GM12873 (cell line): ENCODE data around the gene GNG12.

Source experiments
- CTCF ChIP-seq: IDR thresholded peaks from 2 replicates; pipeline ENCODE4 v1.5.1; 2012; ENCODE audit warnings: low read depth, mild to moderate bottlenecking, moderate library complexity, low read length, control low read depth; ENCODE audit not compliant: insufficient read depth; ENCODE audit errors: missing control alignments

Gene GNG12

GRCh38 chr1:67791686-67792085 lies 41.6 kb downstream of the GNG12 start:
- TF ChIP-seq CTCF, result no peak

- no peak for TF ChIP-seq CTCF
Observed at GRCh38 chr1:67791261-67791660, 42.0 kb downstream of the GNG12 start.

- TF ChIP-seq CTCF, result no peak
Observed at GRCh38 chr1:67790201-67790692, 43.0 kb downstream of the GNG12 start.

- TF ChIP-seq CTCF, result no peak
Observed at GRCh38 chr1:67789551-67789950, 43.7 kb downstream of the GNG12 start.

- TF ChIP-seq CTCF, result no peak
Observed at GRCh38 chr1:67788904-67789303, 44.4 kb downstream of the GNG12 start.

- TF ChIP-seq CTCF, result no peak
Observed at GRCh38 chr1:67788238-67788790, 45.0 kb downstream of the GNG12 start.

- TF ChIP-seq CTCF, result no peak
Observed at GRCh38 chr1:67787746-67788145, 45.5 kb downstream of the GNG12 start.
